ENCODE data around the gene SMS. TPM values are rescaled to one million over a fixed set of nuclear protein-coding genes. Genes with fewer than 3 reads are reported as not detected.

Gene SMS
- total RNA-seq, 1 donor from 2014 or later, result 139 TPM

DNA sequence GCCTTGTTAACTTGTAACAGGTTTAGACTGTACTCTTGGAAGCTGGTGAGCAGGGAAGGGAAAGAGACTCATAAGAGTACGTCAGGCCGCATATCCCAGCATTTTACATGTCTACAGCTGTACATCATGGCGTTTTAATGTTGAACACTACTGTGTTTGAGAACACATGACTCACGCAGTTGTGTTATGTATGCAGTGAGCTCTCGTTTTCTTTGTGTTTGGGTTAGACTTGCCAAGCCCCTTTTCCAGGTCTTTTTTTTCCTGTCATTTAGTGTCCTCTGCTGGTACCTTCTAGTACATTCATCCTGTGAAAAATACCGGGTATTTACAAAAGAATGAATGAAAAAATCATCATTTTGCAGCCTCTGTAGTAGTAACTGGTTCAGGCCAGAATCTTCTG is 35.3 kb downstream of the SMS start:
- DNase-seq (ENCODE audit: low spot score), result peak; percentile 45

DNA sequence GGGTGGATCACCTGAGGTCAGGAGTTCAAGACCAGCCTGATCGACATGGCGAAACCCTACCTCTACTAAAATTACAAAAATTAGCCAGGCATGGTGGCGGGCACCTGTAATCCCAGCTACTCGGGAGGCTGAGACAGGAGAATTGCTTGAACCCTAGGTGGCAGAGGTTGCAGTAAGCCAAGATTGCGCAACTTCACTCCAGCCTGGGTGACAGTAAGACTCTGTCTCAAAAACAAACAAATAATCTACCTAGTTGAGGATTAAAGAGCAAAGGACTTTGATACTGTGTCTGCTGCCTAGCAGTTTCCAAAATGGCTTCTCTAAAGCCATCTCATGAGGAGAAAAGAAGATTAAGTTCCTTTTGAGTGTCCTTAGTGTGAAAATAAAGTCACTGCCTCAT is 37.8 kb downstream of the SMS start:
- DNase-seq (ENCODE audit: low spot score), result no peak

GRCh38 chrX:21982311-21982710 is 41.8 kb downstream of the SMS start:
- no peak for DNase-seq (ENCODE audit: low spot score)

DNA sequence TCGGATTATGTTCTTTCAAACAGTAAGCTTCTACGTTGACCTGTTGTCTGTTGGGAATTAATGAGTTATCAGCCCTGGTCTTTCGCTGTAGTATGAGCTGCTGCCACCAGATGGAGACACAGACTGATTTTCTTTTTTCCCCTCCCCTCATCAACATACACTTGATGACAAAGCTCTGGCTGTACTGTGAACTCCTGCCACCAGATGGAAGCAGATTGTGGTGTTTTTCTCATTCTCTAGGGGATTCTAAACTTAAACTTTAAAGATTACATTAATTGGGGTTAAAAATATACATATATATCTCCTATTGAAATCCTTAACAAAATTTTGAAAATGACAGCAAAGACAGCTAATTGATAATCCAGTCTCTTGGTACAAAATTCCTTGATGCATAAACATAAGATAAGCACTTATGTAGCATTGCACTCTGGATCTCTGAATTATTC is 44.8 kb downstream of the SMS start:
- DNase-seq (ENCODE audit: low spot score), result peak; percentile 72

GRCh38 chrX:21986596-21986995 is 46.1 kb downstream of the SMS start:
- DNase-seq (ENCODE audit: low spot score), result peak; percentile 26

- no peak for DNase-seq (ENCODE audit: low spot score)
These were observed 48.9 kb downstream of the SMS start for GRCh38 chrX:21989384-21989783.

GRCh38 chrX:21990832-21991231 is 50.3 kb downstream of the SMS start:
- DNase-seq (ENCODE audit: low spot score), result no peak

DNA sequence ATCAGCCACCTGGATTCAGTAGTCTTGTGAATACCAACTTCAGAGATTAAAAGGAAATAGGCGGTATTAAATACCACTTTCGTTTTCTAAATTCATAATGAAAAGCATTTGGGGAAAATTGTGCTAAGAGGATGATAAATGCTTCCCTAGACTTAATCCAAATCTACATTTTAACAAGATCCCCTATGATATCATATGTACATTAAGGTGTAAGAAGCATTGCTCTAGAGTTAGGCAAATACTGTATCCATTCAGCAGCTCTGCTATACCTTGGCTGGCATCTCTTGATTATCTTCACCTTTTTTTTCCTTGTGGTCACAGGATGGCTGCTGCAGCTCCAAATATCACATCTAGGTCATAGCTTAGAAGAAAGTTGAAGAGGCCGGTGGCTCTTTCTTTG is 51.0 kb downstream of the SMS start:
- DNase-seq (ENCODE audit: low spot score), result no peak

DNA sequence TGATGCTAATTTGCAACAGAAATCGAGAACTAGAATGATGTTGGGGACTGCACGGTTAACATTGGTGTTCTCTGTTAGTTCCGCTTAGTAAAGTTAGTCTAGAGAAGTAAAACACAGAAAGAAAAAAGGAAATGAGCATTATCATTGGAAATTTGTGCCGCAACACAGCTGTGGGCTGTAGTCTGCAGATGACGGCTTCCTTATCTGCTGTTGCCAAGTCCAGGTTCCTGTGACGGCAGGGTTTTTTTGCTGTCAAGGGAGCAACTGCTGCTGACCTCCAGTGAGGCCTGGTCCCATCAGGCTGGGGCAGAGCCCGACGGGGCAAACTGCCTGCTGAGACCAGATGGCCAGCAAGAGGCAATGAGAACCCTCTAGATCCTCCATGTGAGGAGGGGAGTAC is 52.8 kb downstream of the SMS start:
- peak; percentile 11 for DNase-seq (ENCODE audit: low spot score)

DNA sequence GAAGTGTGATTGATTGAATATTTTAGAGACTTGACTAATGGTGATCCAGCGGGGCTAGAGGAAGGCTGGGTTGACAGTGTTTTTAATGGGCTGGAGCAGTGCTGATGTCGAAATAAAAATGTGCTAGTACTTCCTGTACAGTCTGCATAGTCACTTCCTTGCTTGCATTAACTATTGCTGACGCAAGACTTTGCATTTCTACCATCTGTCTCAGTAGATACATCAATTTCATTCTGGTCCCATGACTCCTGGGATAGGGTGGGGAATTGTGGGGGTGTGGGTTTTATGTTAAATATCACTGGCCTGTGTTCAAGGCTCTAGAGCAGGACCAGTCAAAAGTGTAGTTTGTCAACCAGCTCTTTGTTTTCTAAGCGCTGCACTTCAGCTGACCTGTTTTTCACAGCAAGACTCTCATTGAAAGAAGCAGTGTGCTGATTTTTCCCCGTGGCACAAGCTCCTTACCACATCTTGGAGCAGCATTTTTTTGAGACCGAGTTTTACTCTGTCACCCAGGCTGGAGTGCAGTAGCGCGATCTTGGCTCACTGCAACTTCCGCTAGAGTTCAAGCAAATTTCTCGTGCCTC is 56.5 kb downstream of the SMS start:
- DNase-seq (ENCODE audit: low spot score), result no peak

DNA sequence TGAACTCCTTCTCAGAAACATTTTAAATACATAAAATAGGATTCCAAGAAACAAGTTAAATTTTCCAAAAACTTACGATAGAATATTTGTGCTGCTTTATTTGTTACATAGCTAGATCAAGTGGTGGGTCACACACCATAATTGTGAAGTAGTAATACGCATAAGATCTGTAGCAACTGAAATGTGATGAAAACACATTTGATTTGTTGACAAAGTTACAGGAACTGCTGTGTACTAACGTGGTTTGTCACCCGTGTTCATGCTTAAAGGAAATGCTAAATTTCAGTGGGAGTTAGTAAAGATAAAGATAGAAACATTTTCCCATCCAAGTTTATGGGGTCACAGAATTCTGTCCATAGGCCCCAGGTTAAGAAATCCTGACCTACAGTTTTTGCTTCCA is 57.5 kb downstream of the SMS start:
- DNase-seq (ENCODE audit: low spot score), result no peak

DNA sequence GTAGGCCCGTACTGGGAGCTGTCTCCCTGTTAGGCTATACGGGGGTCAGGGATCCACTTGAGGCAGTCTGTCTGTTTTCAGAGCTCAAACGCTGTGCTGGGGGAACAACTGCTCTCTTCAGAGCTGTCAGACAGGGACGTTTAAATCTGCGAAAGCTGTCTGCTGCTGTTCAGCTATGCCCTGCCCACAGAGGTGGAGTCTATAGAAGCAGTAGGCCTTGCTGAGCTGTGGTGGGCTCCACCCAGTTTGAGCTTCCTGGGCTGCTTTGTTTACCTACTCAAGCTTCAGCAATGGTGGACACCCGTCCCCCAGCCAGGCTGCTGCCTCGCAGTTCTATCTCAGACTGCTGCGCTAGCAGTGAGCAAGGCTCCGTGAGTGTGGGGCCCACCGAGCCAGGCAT is 64.4 kb downstream of the SMS start:
- DNase-seq (ENCODE audit: low spot score), result no peak

- no peak for DNase-seq (ENCODE audit: low spot score)
These were observed 71.5 kb downstream of the SMS start for GRCh38 chrX:22012051-22012450.

- DNase-seq (ENCODE audit: low spot score), result no peak
These were observed 72.4 kb downstream of the SMS start for GRCh38 chrX:22012931-22013330.

GRCh38 chrX:22015139-22015750 is 74.7 kb downstream of the SMS start:
- DNase-seq (ENCODE audit: low spot score), result no peak

- DNase-seq (ENCODE audit: low spot score), result peak; percentile 48
These were observed 81.3 kb downstream of the SMS start for GRCh38 chrX:22021751-22022324.

- DNase-seq (ENCODE audit: low spot score), result no peak
These were observed 84.1 kb downstream of the SMS start for GRCh38 chrX:22024577-22024976.

GRCh38 chrX:22025751-22026150 is 85.2 kb downstream of the SMS start:
- no peak for DNase-seq (ENCODE audit: low spot score)

DNA sequence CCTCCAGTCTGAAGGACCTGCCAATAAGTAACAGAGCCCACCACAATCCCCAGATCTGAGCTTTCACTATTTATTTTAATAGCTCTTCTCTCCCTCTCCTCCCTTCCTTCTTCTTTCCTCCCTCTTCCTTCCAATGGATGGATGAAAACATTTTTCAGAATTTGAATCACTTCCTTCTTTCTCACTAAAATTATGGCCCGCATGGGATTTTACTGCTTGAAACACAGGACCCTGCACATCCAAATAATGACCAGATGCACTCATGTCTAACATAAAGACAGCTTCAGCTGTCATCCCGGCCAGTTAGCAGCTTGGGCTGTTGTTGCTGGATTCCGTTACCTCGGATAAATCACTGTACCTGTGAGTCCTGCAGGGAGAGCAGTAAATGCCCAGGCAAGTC is 86.2 kb downstream of the SMS start:
- DNase-seq (ENCODE audit: low spot score), result no peak

DNA sequence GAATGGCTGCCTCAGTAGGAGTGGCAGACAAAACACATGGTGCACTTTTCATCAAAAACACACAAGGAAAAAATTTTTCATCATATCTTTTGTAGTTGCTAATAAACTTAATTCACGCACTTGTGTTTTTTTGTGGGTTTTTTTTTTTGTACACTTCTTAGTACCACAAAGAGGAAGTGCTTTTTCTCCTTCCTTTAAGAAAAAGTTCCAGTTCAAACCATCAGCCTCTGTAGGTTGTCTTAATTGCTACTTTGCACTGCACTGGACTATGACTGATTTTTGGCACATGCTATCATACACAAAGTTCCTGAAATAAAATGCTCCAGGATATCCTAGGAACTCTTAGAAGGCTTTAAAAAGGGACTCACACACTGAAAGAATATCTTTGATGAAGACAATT is 91.6 kb downstream of the SMS start, which contains the start of gene PHEX:
Gene PHEX (plus strand): TSS at position 242 of the 400 bp plus-strand sequence. CDS start 681 bp downstream, outside the sequence.
- no peak for DNase-seq (ENCODE audit: low spot score)

- no peak for DNase-seq (ENCODE audit: low spot score)
These were observed 92.0 kb downstream of the SMS start for GRCh38 chrX:22032506-22032905.

DNA sequence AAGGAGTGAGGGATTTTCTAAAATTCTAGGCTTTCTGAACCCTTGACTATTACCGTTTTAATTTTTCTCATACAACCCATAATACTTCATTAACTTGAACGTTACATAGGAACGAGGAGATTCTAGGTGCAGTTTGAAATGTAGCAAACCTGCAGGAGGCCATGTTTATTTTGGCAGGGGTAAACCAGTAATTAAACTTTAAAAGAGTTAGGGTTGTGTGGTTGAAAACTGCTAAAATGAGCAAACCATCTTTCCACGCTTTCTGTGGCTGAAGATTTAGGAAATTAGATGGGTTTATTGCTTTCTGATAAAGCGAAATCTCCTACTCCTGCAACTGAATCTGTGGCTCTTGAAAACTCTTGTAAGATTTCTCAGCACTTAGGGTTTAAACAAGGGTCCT is 93.3 kb downstream of the SMS start:
- DNase-seq (ENCODE audit: low spot score), result no peak

DNA sequence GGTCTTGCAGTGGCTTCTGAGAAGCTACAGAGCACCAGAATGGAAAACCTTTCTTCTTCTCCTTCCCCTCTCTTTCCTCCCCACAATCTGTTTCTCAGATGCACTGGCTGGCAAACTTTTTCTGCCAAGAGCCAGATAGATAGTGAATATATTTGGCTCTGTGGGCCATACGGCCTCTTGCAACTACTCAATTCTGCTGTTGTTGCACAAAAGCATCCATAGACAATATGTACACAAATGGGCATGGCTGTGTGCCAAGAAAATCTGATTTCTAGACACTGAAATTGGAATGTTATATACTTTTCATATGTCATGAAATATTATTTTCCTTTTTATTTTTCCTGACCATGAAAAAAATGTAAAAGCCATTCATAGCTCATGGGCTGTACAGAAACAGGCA is 94.7 kb downstream of the SMS start:
- no peak for DNase-seq (ENCODE audit: low spot score)

Measured in umbilical cord (tissue), 2 donors.